ENCODE data around the gene ZNF70. TPM values are rescaled to one million over a fixed set of nuclear protein-coding genes. Genes with fewer than 3 reads are reported as not detected.
A peak's percentile ranks its signal among the peaks of the same experiment; 100 is the strongest.

ZNF70 gene
- total RNA-seq, 1 donor from 2014 or later = 4.9 TPM

DNA sequence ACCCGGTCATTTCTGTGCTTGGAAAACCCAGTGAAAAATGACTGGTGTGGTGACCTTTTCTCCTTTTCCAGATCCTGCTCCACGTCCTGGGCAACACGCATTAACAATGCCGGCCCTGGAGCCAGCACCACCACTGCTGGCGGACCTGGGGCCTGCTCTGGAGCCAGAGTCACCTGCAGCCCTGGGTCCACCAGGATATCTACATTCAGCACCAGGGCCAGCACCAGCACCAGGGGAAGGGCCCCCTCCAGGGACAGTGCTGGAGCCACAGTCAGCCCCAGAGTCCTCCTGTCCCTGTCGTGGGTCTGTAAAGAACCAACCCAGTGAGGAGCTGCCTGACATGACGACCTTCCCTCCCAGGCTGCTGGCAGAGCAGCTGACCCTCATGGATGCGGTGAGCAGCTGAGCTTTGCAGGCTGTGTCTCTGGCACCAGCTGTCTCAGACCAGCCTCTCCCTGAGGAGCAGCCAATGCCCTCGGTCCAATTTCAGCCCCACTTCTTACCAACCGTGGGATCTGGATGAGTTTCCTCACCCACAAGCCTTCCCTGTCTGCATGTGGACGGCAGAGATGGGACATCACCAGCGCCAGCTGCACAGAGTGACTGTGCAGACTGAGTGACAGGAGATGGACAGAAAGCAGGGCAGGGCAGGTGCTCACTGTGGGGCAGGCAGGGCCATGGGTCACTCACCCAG lies 58.2 kb downstream of the ZNF70 start:
- Mint-ChIP-seq H3K36me3 (ENCODE audit: low read depth) (peaks cover 40% of the 10 kb centered on the region), H3K27me3 (no peaks in the 10 kb centered on the region), H3K4me1 (peaks cover 28% of the 10 kb centered on the region), H3K4me3 (no peak overlapping the region), H3K9me3 (no peaks in the 10 kb centered on the region), H3K27ac (no peak overlapping the region)
- DNase-seq = no peak
- CTCF ChIA-PET = interaction anchor here (1.3 kb wide), 1 partner anchor 159 kb away, joined by 3 read pairs; no protein-coding TSS in a partner anchor
- POLR2A ChIA-PET = no interaction called here
- no peak for TF ChIP-seq CTCF (IDR thresholded peaks at IDR 0.05)
- no peak for ATAC-seq (ENCODE audit: low read depth)
- intact Hi-C loops (cut with micrococcal nuclease) = no loop called here

GRCh38 chr22:23691748-23692423 lies 59.0 kb downstream of the ZNF70 start:
- no peak for DNase-seq
- Mint-ChIP-seq H3K4me1 (peaks cover 24% of the 10 kb centered on the region), H3K9me3 (no peaks in the 10 kb centered on the region), H3K27ac (no peak overlapping the region), H3K36me3 (ENCODE audit: low read depth) (peaks cover 40% of the 10 kb centered on the region), H3K4me3 (no peak overlapping the region), H3K27me3 (no peaks in the 10 kb centered on the region)
- CTCF ChIA-PET = no interaction called here
- no peak for TF ChIP-seq CTCF (IDR thresholded peaks at IDR 0.05)
- POLR2A ChIA-PET = no interaction called here
- intact Hi-C loops (cut with micrococcal nuclease) = no loop called here
- ATAC-seq (ENCODE audit: low read depth) = no peak

GRCh38 chr22:23690713-23691112 lies 60.2 kb downstream of the ZNF70 start, which contains the start of gene RGL4:
TSS of gene RGL4 (plus strand) at chr22:23691013. CDS start at chr22:23692031, 1,018 bp downstream.
- Mint-ChIP-seq H3K27ac (no peak within 1 kb of the TSS), H3K4me3 (no peak within 1 kb of the TSS), H3K36me3 (ENCODE audit: low read depth) (peaks cover 38% of the 10 kb centered on the region), H3K27me3 (no peaks in the 10 kb centered on the region), H3K4me1 (peaks cover 12% of the 10 kb centered on the region), H3K9me3 (no peaks in the 10 kb centered on the region)
- DNase-seq = no peak
- no peak for TF ChIP-seq CTCF (IDR thresholded peaks at IDR 0.05)
- CTCF ChIA-PET = no interaction called here
- intact Hi-C loops (cut with micrococcal nuclease) = no loop called here
- ATAC-seq (ENCODE audit: low read depth) = no peak
- POLR2A ChIA-PET = no interaction called here

GRCh38 chr22:23689414-23689813 lies 61.5 kb downstream of the ZNF70 start:
- intact Hi-C loops (cut with micrococcal nuclease) = no loop called here
- no peak for ATAC-seq (ENCODE audit: low read depth)
- POLR2A ChIA-PET = no interaction called here

More at GRCh38 chr22:23689414-23689813, 61.5 kb downstream of the ZNF70 start:
- Mint-ChIP-seq H3K4me3 (no peak overlapping the region), H3K9me3 (no peaks in the 10 kb centered on the region), H3K36me3 (ENCODE audit: low read depth) (peaks cover 33% of the 10 kb centered on the region), H3K27ac (no peak overlapping the region), H3K27me3 (no peaks in the 10 kb centered on the region), H3K4me1 (peaks cover 3% of the 10 kb centered on the region)
- CTCF ChIA-PET = no interaction called here
- DNase-seq = peak; percentile 7
- TF ChIP-seq CTCF (IDR thresholded peaks at IDR 0.05) = no peak

Other genes with a start within 250 kb of the ZNF70 start
- not detected in 2 replicates for gene IGLL1, start 170.8 kb downstream of the ZNF70 start, total RNA-seq
- gene DRICH1, start 118.8 kb downstream of the ZNF70 start, total RNA-seq = 0.64 and 1.5 TPM in 2 replicates
- gene RGL4, start 60.1 kb downstream of the ZNF70 start, total RNA-seq = 0.42 and 0.81 TPM in 2 replicates
- gene VPREB3, start 3.3 kb upstream of the ZNF70 start, total RNA-seq = 15.0 and 15.9 TPM in 2 replicates
- gene C22orf15, start 11.9 kb upstream of the ZNF70 start, total RNA-seq = 0.31 and 0.37 TPM in 2 replicates
- gene CHCHD10, start 16.9 kb upstream of the ZNF70 start, total RNA-seq = 63.4 and 68.8 TPM in 2 replicates
- gene MMP11, start 21.7 kb upstream of the ZNF70 start, total RNA-seq = 3.6 TPM in 2 replicates
- 156 and 161 TPM in 2 replicates for gene SMARCB1, start 35.9 kb upstream of the ZNF70 start, total RNA-seq
- 15.4 and 18.3 TPM in 2 replicates for gene DERL3, start 87.9 kb upstream of the ZNF70 start, total RNA-seq
- 24.0 and 30.2 TPM in 2 replicates for gene SLC2A11, start 106.8 kb upstream of the ZNF70 start, total RNA-seq
- 308 and 349 TPM in 2 replicates for gene MIF, start 143.3 kb upstream of the ZNF70 start, total RNA-seq
- not detected in 2 replicates for gene GSTT2B, start 210.1 kb upstream of the ZNF70 start, total RNA-seq
- gene DDTL, start 215.8 kb upstream of the ZNF70 start, total RNA-seq = 2.4 and 3.1 TPM in 2 replicates
- gene DDT, start 223.3 kb upstream of the ZNF70 start, total RNA-seq = 107 and 113 TPM in 2 replicates
- not detected in 2 replicates for gene GSTT2, start 229.0 kb upstream of the ZNF70 start, total RNA-seq

Measured in activated B cell treated with CpG ODN at 0.5 μM for 24 hours (primary cell).